Endothelial cell of umbilical vein (primary cell): ENCODE results near the gene NT5M. TPM values are rescaled to one million over a fixed set of nuclear protein-coding genes. Genes with fewer than 3 reads are reported as not detected.
"Not testable (repeated sequence)": the region's sequence is repeated elsewhere in the genome, so short reads cannot be mapped to it uniquely, and the experiment has no call there.

Experiments
- BruUV-seq: library from RNA; stranded (reverse); fragments of 400-500 nt; replicated peaks from 2 replicates; lab custom pipeline; 2021; lab: Mats Ljungman, UMichigan
- CTCF ChIA-PET: fragments of 300-600, 350-600 bp; sonication (Branson Sonifier 250); formaldehyde crosslinking; loops from one replicate; lab custom pipeline; 2021; ENCODE audit warnings: antibody characterized with exemption, inconsistent platforms; lab: Charles Lee
- POLR2A ChIA-PET: fragments of 300-600, 350-600 bp; sonication (Branson Sonifier 250); formaldehyde crosslinking; loops from one replicate; lab custom pipeline; 2021; ENCODE audit warnings: antibody characterized with exemption, inconsistent platforms; lab: Charles Lee
- DNase-seq: peaks from one replicate; pipeline ENCODE4 v3.0.0-alpha.2; 2011; ENCODE audit warnings: low read depth, low spot score
- FAIRE-seq: peaks from 2 replicates; lab custom pipeline; 2011; peaks lifted over from hg19 to GRCh38; lab: Jason Lieb, UNC
- H2AFZ ChIP-seq: 2 replicates; pipeline ENCODE4 v1.6.0; 2012; ENCODE audit warnings: low read depth, low read length, control low read depth, inconsistent platforms
- H3K27ac ChIP-seq: 2 replicates; pipeline ENCODE4 v1.5.1; 2011; ENCODE audit warnings: low read depth, mild to moderate bottlenecking, control low read depth, low read length, moderate library complexity; ENCODE audit not compliant: insufficient read depth
- H3K27me3 ChIP-seq, 2 experiments: 2 replicates each; pipeline versions ENCODE4 v1.6.0 to v1.6.1; 2011; ENCODE audit warnings: low read length in 2 of 2, mixed read lengths in 1 of 2; ENCODE audit not compliant: control insufficient read depth in 2 of 2, insufficient read depth in 2 of 2
- H3K36me3 ChIP-seq, 2 experiments: 2 replicates in 1 of 2; 3 replicates in 1 of 2; pipeline ENCODE4 v1.5.1; 2011; ENCODE audit warnings: low read length in 2 of 2, mild to moderate bottlenecking in 1 of 2, moderate library complexity in 1 of 2; ENCODE audit not compliant: control insufficient read depth in 2 of 2, insufficient read depth in 2 of 2; ENCODE audit errors: extremely low read depth in 1 of 2
- H3K4me1 ChIP-seq: 3 replicates; pipeline ENCODE4 v1.5.1; 2011; ENCODE audit warnings: mild to moderate bottlenecking, low read length; ENCODE audit not compliant: control insufficient read depth, insufficient read depth; ENCODE audit errors: extremely low read depth
- H3K4me2 ChIP-seq: 2 replicates; pipeline ENCODE4 v1.6.1; 2011; ENCODE audit warnings: low read length, control low read depth, mixed read lengths; ENCODE audit not compliant: insufficient read depth
- H3K4me3 ChIP-seq, 3 experiments: fragments of 200-600 bp in 1 of 3; sonication (generic), shearing (Covaris generic) in 1 of 3; replicated peaks in 1 of 3; 2 replicates each; pipeline ENCODE4 v1.5.1; 2011 to 2016; ENCODE audit warnings: control low read depth in 3 of 3, low read length in 3 of 3, mild to moderate bottlenecking in 2 of 3, inconsistent platforms in 1 of 3, low read depth in 1 of 3, moderate library complexity in 1 of 3; ENCODE audit not compliant: insufficient read depth in 1 of 3
- H3K79me2 ChIP-seq: 2 replicates; pipeline ENCODE4 v1.6.0; 2012; ENCODE audit warnings: low read length, inconsistent platforms; ENCODE audit not compliant: control insufficient read depth, insufficient read depth
- H3K9ac ChIP-seq: replicated peaks from 2 replicates; pipeline ENCODE3; 2011; ENCODE audit warnings: low read length, control low read depth; ENCODE audit not compliant: insufficient read depth; ENCODE audit errors: extremely low read depth
- H3K9me1 ChIP-seq: replicated peaks from 3 replicates; pipeline ENCODE4 v1.6.0; 2011; ENCODE audit warnings: mild to moderate bottlenecking, low read length; ENCODE audit not compliant: control insufficient read depth, insufficient read depth; ENCODE audit errors: extremely low read depth
- H3K9me3 ChIP-seq: replicated peaks from 2 replicates; pipeline ENCODE4 v1.5.1; 2012; ENCODE audit warnings: low read length, inconsistent platforms; ENCODE audit not compliant: control insufficient read depth, insufficient read depth
- H4K20me1 ChIP-seq: replicated peaks from 2 replicates; pipeline ENCODE3; 2011; ENCODE audit warnings: mild to moderate bottlenecking, low read length; ENCODE audit not compliant: control insufficient read depth, insufficient read depth; ENCODE audit errors: extremely low read depth
- FOS ChIP-seq: IDR thresholded peaks from 2 replicates; pipeline ENCODE4 v1.6.1; 2011; ENCODE audit warnings: mild to moderate bottlenecking, low read length, moderate library complexity, borderline replicate concordance; ENCODE audit not compliant: insufficient read depth
- GATA2 ChIP-seq: IDR thresholded peaks from 2 replicates; pipeline ENCODE4 v1.7.0; 2011; ENCODE audit warnings: low read depth, mild to moderate bottlenecking, moderate library complexity, mixed read lengths, low read length; ENCODE audit not compliant: insufficient read length, insufficient read depth
- dilution Hi-C: fragments of 300-500 bp; cut with MboI; formaldehyde crosslinking; loops from one replicate; pipeline ENCODE4 v1.15.0; 2019; ENCODE audit warnings: low sequenced_read_pairs; ENCODE audit not compliant: extremely low pct_ligation_motif_present
- intact Hi-C: fragments of 100-400 bp; cut with micrococcal nuclease; formaldehyde crosslinking; loops from one replicate; pipeline ENCODE4 v1.10.0; 2022
- polyA plus RNA-seq, 4 experiments: library from polyadenylated mRNA; depleted of rRNA in 3 of 4; stranded (reverse) in 3 of 4; unstranded in 1 of 4; fragments of >200 nt; gene quantifications; 2 replicates each; pipeline versions ENCODE4 v1.2.1 to v1.2.3, GENCODE V29; 2011 to 2012; ENCODE audit warnings: missing spikeins in 1 of 4
- total RNA-seq: library from RNA; stranded (reverse); gene quantifications from 2 replicates; pipeline ENCODE4 v1.2.3, GENCODE V29; 2021

NT5M gene
- total and polyA plus RNA-seq, 2 donors (not counting 3 experiments of a cell fraction or from before 2014, with no cell fraction given): 0.91 to 3.0 TPM

DNA sequence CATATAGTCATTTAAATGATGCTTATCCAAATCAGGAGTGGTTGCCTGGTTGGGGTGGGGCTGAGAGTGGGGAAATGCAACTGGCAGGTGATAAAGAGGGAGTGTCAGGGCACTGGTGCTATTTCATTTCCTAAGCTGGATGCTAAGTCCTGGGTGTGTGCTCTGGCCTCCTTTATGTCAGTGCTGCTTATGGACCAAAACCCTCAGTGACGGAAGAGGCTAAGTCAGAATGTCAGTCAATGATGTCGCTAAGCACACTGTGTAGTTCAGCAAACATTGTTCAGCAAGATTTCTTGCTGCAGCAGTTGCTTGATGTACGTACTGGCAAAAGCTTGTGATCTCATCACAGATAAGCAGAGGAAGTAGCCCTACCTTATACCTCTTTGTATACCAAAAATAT, 49.8 kb upstream of the NT5M start:
- H4K20me1 ChIP-seq: no peaks in the 10 kb centered on the region
- POLR2A ChIA-PET: no interaction called here

DNA sequence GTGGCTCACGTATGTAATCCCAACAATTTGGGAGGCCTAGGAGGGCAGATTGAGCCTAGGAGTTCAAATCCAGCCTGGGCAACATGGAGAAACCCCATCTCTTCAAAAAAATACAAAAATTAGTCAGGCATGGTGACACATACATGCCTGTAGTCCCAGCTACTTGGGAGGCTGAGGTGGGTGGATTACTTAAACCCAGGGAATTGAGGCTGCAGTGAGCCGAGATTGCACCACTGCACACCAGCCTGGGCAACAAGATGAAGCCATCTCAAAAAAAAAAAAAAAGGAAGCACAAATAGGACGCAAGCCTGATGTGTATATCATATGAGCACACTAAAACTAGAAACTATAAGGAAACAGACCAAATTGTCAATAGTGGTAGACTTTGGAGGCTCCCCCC, 49.1 kb upstream of the NT5M start:
- peaks cover 14 to 21% of the 10 kb centered on the region in 2 experiments for H3K36me3 ChIP-seq
- no peak for DNase-seq
- BruUV-seq: no TSS peak
- TF ChIP-seq GATA2: no peak
- dilution Hi-C loops: no loop called here
- H2AFZ ChIP-seq: no peak overlapping the region
- intact Hi-C loops: no loop called here
- no peaks in the 10 kb centered on the region for H3K9me3 ChIP-seq
- no peak overlapping the region for H3K4me3 ChIP-seq
- no peak overlapping the region for H3K27ac ChIP-seq
- H3K9ac ChIP-seq: no peak overlapping the region
- ChIA-PET CTCF (no interaction called here), POLR2A (no interaction called here)
- no peaks in the 10 kb centered on the region for H4K20me1 ChIP-seq
- FAIRE-seq: no peak
- H3K79me2 ChIP-seq: no peaks in the 10 kb centered on the region
- H3K9me1 ChIP-seq: no peaks in the 10 kb centered on the region
- no peaks in the 10 kb centered on the region for H3K27me3 ChIP-seq
- no peaks in the 10 kb centered on the region for H3K4me1 ChIP-seq
- H3K4me2 ChIP-seq: no peak overlapping the region

More for the DNA sequence above, 49.8 kb upstream of the NT5M start:
- no peak for TF ChIP-seq FOS
- no peaks in the 10 kb centered on the region for H3K9me1 ChIP-seq
- no peaks in the 10 kb centered on the region for H3K27me3 ChIP-seq
- H3K27ac ChIP-seq: no peak overlapping the region
- peaks cover 12 to 21% of the 10 kb centered on the region in 2 experiments for H3K36me3 ChIP-seq
- no TSS peak for BruUV-seq
- H3K9me3 ChIP-seq: no peaks in the 10 kb centered on the region
- dilution Hi-C loops: no loop called here
- no peak overlapping the region for H3K9ac ChIP-seq
- no peak overlapping the region for H3K4me2 ChIP-seq
- no peak overlapping the region for H2AFZ ChIP-seq
- DNase-seq (no peak), FAIRE-seq (no peak)
- no peaks in the 10 kb centered on the region for H3K4me1 ChIP-seq
- H3K4me3 ChIP-seq: no peak overlapping the region
- intact Hi-C loops: no loop called here
- H3K79me2 ChIP-seq: no peaks in the 10 kb centered on the region
- CTCF ChIA-PET: interaction anchor here (1.0 kb wide), 1 partner anchor 9 kb away, joined by 3 read pairs; no protein-coding TSS in a partner anchor

DNA sequence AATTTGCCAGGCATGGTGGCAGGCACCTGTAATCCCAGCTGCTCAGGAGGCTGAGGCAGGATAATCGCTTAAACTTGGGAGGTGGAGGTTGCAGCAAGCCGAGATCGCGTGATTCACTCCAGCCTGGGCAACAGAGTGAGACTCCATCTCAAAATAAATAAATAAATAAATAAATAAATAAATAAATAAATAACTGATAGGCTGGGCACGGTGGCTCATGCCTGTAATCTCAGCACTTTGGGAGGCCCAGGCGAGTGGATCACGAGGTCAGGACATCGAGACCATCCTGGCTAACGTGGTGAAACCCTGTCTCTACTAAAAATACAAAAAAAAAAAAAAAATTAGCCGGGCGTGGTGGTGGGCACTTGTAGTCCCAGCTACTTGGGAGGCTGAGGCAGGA, 47.5 kb upstream of the NT5M start:
- POLR2A ChIA-PET, H3K9ac ChIP-seq, DNase-seq, H3K27me3 ChIP-seq, dilution Hi-C loops, H3K27ac ChIP-seq, intact Hi-C loops, H3K4me2 ChIP-seq, FAIRE-seq, BruUV-seq, H3K4me3 ChIP-seq, H3K79me2 ChIP-seq, H3K4me1 ChIP-seq, H3K9me1 ChIP-seq, H2AFZ ChIP-seq, H4K20me1 ChIP-seq, H3K9me3 ChIP-seq: not testable (repeated sequence)
- peaks cover 22 to 27% of the 10 kb centered on the region in 2 experiments for H3K36me3 ChIP-seq
- CTCF ChIA-PET: interaction anchor here (1.0 kb wide), 1 partner anchor 312 kb away, joined by 3 read pairs; no protein-coding TSS in a partner anchor
